Measurements from ENCODE around the gene LINGO3.

DNA sequence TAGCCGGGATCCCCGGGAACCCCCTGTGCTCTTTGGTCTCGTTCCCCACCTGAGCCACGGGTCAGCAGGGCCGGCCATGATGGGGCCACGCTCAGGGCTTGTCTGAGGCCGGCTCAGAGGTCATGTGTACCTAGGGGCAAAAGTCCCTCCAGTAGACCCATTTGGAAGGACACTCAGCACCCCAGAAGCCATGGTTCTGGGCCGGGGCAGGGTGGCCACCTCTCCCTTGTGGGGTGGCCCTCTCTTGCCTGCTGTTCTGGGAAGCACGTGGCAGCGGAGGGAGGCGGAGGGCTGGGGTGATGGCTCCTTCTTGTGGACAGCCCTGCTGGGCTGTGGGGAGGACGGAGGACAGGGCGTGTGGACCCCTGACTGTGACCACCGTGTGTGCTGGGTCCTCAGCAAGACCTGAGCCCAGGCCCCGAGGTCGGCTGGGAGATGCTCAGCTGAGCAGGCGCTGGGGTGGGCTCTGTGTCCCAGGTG lies 19.6 kb downstream of the LINGO3 start:
- TF ChIP-seq MYC (IDR thresholded peaks at IDR 0.05; ENCODE audit: insufficient read depth, insufficient read length, insufficient replicate concordance, low read length, severe bottlenecking) (no peak), EZH2 (IDR thresholded peaks at IDR 0.05; ENCODE audit: borderline replicate concordance, control insufficient read depth, low read depth, low read length) (no peak)
- TF ChIP-seq, protein P1, sequence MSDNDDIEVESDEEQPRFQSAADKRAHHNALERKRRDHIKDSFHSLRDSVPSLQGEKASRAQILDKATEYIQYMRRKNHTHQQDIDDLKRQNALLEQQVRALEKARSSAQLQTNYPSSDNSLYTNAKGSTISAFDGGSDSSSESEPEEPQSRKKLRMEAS (IDR thresholded peaks at IDR 0.05; ENCODE audit: low read depth, low read length), result no peak

All from GM12878 (cell line).